Stimulated activated CD8-positive, alpha-beta memory T cell treated with anti-CD3 and anti-CD28 coated beads, Interleukin-4, amount 100 ng/mL, for 4 hours (primary cell): ENCODE results near the gene HOXA6.

Experiments
- DNase-seq, 2 donors: peaks; one replicate each; pipeline ENCODE4 v3.0.0-alpha.2; 2020; ENCODE audit warnings: low read depth in 2 of 2, low spot score in 1 of 2

Gene HOXA6

DNA sequence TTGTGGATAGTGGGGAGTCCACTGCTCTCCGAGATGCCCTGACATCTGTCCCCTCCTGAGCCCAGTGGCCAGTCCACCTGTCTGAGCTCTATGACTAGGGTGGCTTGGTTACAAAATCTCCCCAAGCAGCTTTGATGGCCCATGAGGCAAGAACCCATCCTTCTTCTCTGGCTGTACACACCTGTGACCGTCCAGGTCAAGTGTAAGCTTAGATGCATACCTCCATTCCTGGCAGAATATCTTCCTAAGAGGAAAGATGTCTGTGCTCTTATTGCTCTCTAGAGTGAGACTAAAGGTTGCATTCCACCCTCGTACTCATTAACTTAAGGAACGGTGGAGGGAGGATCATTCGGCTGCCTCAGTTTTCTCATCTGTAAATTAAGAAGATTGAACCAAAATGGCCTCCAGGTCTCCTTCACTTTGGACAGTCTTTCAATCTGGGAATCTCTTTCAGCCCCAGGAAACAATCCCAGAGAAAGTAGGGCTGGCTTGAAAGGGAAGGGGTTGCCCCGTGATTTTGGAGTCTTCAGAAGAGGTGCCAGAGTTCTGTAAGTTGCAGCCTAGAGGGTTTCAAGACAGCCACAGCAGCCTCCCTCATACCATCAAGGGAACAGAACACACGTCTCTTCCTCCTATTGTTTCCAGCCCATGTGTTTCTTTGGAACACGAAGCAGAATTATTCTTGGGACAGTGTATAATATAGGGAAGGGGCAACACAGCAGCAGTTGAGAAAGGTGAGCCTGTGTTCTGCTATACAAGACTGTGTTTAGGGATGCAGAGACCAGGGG, 22.5 kb downstream of the HOXA6 start:
- no peak for DNase-seq

DNA sequence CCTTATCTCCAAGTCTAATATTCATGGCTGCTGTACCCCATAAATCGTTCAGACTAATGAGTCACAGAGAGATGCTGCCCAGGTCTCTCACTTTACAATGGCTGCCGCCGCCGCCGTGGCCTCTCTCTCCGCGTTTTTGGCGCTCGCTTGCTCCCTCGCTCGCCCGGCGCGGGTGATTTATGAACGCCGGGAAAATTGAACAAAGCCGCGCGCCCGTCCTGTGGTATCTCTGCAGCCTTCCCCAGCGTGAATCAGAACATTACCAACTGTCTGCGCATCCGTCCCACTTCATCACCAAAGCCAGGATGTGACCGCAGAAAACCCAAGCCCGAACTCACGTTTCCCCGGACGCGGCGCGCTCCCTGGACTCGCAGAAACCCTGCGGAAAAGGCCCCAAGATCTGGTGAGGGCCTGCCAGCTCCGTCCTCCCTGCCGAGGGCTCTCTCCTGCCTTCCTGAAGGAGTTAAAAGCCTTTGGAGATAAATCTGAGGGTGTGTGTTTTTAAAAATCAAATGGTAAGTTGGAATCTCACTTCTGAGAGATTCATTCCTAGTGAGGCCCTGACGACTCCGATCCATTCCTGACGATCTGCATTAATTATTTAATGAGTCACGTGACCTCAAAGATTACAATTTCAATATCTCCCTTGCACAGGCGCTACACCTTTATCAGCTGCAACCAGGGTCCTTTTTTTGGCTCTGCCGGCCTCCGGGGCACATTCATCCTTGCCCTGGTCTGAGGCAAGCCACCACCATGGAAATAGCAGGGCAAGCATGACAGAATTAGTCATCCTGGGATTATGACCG, 23.3 kb downstream of the HOXA6 start:
- DNase-seq, result no peak

DNA sequence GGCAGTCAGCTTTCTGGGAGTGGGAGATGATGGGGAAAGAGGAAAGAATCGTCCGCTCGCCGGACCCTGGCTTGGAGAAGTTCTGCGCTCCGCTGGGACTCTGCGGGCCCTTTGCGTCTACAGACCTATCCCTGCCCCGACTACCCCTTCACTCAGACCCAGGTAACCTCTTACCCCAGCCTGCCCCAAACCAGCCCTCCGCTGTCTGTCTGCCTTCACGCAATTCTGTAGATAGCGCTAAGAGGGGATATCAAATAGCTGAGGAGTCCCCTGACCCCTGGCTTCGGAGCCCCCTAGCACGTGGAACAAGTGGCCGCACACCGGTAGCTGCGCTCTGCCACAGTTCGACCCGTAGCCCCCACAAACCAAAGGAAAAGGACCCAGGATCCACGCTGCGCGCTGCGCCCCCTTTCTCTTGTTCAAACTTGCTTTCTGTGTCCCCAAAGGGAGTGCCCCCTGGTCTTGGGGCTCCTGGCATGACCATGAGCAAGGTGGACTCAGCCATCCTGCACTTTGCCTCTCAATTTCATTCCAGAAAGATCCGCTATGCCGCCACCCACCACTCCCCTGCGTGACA, 24.0 kb downstream of the HOXA6 start:
- DNase-seq, result no peak

DNA sequence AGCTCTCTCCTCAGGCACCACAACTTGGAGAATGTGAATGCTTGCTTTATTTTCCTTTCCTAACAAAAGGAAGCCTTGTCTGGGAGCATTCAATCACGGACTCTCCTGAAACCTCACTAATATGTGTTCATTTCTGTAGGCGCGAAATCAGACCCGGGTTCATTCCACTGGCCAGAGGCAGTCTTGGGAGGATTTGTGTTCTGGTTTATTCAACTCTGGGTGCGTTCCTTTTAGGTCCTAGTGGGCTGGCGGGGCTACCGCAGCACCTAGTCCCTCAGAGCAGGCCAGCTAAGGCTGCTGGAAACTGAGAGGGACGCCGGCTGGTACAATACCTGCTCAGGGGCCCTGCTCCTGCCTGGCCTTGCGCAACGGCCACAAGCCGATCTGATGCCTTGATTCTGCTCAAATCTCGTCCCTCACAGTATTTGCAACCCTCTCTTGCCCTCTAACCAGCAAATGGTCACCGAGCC, 24.5 kb downstream of the HOXA6 start:
- no peak for DNase-seq

DNA sequence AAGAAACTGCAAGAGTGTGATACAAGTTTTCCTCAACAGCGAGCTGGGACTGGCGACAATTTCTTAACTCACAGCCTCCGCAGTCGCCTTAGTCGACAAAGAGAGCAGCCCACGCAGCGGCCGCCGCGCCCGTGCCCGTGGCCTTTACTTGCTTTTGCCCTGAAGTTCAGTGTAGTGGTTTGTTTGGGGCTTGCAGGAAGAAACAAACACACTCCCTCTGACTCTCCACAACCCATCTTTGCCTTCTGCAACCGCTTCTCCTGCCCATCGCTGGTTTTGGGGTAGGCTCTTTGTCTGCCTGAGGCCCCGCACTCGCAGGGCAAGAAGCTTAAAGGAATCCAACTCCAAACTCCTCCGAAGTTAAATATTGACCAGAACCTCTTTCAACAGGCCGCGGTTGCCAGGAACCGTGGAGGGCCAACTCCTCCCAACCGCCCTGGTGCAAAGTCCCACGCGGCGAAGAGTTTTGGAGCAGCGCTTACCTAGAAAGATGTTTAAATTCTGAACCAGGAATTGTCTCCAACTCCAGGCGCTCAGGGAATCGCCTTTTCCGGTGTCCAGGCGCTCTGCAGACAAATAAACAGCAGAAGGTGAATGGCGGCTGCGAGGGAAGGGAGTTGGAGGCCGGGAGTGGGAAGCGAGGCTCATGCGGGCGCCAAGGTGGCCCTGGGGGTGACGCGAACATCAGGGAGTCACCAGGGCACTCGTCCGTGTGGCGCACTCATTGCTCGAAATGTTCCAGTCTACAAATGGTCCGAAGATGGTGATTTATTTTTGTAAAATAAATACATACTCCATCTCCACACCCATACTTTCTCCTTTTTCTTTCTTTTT, 25.3 kb downstream of the HOXA6 start:
- DNase-seq, result no peak

DNA sequence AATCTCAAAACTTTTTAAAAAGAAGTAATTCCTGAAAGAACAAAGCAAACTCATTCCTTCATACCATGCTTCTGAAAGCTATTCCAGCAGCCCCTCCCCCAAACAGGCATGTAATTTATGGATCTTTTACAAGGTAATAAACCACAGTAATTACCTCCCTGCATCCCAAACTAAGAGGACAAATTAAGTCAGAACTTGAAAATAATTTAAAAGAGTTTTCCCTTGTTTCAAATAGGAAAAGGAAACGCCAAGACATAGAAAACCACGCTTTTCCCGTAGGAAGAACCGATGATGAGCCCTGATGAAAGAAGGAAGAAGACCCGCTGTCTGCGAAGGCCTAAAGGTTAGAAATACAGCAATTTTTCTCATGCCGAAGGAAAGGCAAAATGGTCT, 25.9 kb downstream of the HOXA6 start:
- no peak for DNase-seq

DNA sequence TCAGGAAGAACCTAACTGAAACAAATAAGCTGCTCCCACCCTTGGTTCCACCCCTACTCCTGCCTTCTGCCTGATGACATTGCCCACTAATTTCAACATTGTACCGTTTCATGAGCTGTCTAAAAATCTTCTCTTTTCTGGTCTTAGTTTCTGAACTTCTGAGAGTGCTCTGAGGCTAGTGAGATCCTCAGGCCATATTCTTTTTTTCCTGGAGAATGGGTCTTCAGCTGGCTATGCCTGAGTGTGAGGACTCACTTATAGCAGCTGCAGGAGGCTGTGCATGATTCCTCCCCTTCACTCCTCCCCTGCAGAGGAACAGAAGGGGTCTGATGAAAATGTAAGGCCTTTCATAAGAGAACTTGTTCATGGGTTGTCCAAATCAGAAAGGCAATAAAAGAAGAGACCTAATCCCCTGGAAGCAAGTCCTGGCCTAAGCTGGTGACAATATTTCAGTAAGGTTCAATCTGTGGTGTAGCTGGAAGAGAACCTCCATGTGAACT, 28.1 kb downstream of the HOXA6 start:
- no peak for DNase-seq

DNA sequence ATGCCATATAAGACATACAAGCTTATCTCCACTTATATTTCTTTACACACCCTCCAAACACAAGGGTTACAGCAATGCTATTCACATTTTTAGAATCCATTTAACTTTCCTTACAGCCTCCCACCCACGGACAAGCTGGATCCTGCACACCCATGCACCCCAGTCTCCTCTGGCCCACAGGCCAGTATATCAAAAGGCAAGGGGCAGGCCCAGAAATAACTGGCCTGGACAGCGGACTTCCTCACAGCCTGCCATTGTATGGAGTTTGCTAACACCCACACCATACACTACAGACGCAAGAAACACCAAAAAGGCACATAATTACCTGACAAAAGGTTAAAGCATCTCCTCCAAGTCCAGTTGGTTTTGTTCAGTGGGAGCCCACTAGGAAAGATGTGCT, 29.0 kb downstream of the HOXA6 start:
- no peak for DNase-seq

DNA sequence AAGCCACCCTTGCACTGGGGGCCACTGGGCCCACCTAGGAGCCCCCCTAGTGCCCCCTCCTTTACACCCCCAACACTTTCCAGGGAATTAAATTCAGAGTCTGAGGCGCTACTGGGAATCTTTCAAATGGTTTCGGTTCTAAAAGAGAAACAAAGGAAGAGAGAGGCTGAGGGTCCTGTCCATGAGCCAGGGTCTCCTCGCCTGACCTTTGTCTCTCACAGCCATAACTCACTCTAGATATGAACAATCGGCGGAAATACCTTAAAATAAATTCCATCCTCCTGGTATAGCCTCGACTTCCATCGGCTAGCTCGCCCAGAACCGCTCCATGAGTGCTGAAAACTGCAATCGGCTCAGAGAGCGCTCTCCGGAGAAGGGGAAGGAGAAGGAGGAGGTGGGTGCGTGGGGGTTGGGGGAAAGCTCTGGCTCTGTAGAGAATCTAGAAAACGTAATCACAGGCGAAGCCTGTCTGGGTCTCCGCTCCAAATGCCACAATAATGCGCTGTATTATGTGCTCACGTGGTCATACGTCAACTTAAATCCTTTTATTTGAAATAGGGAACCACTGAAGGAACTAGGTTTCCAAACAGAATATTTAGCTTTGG, 29.6 kb downstream of the HOXA6 start:
- DNase-seq, result no peak

DNA sequence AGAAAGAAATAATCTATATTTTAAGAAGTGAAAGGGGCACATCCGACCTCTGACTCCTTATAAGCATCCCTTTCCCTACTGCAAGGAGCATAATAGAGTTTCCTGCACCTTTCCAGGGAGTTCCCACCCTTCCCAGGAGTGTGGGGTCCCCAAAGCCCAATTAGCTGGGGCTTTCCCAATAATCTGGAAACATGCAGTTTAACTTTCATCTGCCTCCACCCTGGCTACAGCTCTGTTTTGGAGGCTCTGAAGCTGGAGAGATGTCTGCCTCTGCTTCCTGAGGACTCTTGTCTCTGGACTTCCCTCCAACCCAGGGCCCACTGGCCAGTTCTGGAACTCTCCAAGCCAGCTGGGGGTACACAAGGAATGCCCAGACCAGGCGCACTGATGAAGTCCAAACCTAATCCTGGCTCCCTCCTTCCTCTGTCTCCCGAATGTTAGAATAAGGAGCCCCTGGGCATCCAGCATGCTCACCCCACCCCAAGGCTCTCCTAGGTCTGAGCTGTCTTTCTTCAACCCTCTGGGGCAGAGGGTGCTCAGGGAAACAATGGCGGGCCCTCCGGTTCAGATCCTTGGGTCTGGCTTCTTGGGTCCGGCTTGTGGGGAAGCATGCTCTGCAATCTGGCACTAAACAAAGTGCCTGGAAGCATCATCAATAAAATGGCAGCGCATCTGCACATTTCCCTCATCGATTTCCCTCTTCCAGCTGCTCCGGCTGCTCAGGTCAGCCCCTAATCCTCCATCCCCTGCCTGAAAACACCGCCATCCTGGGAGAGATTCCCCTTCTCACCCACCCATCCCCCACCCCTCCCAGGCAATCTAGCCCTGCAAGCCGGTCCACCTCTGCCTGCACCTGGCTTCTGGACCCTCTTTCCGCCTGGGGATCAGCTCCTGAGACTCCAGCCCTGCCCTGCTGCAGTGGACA, 30.4 kb downstream of the HOXA6 start:
- no peak for DNase-seq

DNA sequence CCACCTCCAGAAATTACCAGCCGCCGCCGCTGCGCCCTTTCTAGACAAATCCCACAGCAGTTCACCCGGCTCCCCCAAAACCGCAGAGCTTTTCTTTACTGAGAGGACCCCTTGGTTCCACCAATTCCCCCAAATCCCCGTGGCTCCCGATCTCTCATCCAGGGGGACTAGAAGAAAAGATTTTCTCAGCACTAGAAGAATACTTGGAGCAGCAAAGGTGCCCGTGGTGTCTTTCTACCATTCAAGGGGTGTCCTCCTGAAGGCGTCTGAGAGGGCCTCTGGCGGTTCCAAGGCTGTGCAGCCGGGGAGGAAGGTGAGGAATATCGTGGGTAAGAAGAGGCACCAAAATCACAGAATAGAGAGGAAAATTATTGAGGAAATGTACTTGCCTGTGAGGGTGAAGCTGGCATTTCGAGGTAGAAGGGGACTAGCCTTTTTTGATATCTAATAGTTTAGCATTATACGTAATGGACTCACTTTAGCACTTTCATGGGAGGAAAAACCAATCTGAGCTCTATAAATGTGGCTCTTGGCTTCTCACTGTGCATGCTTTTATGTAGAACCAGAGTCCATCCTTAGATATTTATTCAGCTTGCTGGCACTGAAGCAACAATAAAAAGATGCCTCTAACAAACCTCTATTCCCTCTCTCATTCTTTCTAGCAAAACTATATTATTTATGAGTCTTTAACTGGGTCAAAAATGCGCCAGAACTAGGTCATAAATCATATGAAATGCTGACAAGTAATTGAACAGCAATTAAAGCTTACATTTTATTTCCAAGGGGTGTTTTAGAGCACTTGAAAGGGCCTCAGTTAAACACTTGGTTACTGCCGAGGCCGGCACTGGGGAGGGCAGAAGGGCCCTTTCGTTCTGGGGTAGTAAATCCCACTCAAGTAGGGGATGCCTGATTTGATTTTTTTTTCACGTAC, 31.3 kb downstream of the HOXA6 start:
- DNase-seq, result no peak

DNA sequence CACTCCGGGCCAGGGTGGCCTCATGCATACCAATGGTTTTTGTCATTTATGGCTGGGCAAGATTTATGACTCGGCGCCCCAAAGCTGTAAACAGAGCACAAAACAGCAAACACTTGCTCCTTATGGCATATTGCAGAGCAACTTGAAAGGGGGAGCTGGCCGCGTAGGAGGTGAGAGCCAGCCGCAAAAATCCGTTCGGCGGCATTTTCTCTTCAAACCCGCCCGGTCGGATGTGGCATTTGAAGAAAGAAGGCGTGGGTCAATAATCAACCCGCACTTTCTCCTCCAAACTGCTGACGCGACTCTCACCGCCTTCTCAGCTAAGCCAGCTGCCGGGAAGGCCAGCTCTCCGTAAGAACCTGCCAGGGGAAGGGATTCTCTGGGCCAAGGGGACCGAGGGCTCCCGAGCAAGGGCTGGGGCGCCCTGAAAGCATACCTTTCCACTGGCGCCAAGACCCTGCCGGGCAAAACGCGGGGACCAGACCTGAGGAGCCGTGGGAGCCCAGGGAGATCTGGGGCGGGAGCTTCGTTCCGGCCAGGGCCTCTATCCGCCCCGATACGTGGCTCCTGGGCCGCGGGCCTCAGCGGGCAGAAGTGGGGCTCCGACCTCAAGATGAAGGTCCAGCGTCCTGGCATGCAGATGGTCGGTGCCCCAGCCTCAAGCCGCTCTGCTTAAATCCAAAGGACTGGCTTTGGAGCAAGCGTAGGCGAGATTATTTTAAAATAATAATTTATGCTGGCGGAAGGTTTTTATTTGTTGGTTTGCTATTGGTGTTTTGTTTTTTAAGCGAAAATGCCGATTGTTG, 32.1 kb downstream of the HOXA6 start:
- DNase-seq, result no peak

DNA sequence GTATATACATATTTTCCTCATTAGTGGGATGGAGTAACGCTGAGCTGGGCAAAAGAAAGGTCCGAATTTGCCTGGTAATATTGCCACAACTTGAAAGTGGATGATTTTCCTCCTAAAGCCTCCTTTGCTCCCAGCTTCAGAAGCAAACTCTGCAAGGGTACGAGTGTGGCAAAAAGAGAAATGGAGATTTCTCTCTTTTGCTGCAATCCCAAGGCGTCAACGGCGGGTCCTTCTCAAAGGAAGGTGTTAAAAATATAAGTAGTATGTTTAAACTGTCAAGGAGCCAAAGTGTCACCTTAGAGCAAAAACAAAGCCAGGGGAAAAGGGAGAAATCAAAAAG, 32.7 kb downstream of the HOXA6 start:
- no peak for DNase-seq

DNA sequence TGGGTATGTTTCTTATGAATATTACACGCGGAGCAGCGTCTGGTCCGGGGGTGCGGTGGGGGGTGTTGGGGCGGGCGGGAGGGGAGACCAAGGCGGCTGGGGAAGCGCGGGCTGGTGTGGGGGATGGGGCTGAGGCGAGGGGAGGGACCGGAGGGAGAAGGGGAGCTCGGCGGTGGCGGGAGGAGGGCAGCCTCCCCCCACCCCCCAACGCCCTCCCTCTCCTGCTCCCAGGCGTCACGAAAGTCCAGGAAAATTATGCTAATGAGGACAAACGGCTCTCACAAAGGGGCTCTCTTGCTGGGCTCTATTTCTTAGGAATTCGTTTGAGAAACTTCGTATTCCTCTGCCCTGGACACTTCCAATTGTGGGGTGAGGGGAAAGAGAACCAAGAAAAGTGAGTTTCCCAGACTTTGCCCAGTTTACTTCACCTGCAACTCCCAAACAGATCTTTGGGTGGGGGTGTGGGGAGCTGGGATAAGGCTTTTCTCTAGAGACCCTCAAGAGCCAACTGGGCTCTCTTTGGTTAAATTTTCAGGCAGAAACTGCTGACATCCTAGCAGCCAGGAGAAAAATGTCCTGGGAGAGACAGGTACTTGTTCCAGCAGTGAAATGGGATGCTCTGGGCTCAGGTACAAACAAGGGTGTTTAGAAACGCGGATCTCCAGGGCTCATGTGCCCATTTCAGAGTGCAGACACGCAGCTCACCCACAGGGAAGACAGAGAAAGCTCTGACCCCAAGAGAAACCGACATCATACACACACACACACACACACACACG, 33.4 kb downstream of the HOXA6 start:
- no peak for DNase-seq

DNA sequence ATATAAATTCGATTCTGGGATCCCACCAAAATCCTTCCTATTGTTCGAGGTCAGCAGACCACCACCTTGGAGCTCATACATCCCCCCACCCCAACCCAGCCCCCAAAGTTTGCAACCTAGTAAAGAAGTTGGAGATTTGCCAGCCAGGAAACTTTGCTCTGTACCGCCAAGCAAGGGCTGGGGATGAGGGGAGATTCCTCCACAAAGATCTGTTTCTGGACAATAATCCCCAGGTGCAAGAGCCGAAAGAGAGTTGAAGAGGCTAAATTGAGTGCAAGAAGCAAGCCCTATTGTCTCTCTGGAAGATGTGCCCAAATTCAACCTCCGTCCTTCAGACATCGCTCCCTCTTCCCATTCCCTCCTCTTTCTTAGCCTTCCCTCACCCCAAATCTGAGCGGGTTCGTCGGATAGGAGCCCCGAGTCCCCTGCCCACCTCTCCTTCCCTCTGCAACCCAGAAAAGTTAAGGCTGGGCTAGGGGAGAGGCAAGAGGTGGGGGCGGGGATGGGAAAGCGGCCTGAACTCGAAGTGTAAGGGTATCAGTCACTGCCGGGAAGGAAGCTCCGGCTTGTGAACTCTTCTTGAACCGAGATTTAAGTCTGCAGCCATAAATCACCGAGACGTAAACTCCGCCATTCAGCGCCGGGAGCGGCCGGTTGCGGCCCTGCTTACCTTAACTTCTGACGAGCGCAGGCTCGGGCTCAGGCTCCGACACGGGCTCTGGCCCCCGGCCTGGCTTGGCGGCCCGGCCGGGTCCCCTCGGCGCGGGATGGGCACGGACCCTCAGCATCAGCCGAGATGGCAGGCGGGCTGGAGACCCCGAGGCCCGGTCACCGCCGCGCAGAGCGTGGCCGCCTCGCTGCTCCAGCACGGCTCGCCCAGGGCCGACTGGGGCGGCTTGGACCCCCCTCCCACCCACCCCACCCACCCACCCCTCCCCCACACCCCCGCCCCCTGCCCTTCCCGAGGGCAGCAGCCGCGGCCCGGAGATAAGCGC, 34.3 kb downstream of the HOXA6 start:
- DNase-seq, result no peak

DNA sequence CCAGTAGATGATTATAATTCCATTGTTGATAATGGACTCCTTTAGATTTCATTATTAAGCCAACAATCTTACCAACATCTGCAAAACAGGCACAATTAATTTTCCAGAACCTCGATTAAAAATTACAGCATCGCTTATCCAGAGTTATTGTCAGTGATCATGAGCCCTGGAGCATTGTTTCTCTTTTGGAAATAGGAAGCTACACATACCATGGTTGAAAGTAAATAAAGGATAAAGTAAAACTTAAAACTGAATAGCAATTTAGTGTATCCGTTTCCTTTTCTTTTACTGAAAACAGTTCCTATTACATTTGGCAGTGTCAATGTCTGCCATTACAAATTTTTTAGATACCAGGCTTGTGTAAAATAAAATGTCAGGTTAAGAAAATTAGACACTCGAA, 35.2 kb downstream of the HOXA6 start:
- no peak for DNase-seq
